Smooth muscle cell of the brain vasculature (primary cell): ENCODE results near the gene KRTAP20-1.

ENCODE experiments used
- DNase-seq: peaks from one replicate; pipeline ENCODE4 v3.0.0-alpha.2; 2012; ENCODE audit warnings: low read depth, low spot score

KRTAP20-1 gene

DNA sequence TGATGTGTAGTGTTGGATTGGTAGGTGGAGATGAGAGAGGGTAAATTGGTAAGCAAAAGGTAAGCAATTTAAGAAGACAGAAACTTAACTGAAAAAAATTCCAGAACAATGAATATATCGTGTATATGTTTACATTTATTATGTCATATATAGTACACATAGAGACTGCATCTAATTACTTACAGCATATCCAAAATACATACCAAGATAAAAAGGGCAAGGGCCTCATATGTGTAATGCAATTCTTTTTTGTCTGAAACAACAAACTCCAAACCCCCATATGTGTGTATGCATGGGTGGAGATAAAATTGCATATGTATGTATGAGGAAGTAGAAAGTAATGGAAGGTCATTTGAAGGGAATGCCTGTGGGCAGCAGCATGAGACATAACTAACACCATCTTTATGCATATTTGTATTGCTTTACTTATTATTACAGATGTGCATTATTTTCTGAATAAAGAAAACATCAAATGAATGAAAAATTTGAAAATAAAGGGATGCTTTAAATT, 30.7 kb downstream of the KRTAP20-1 start:
- no peak for DNase-seq

DNA sequence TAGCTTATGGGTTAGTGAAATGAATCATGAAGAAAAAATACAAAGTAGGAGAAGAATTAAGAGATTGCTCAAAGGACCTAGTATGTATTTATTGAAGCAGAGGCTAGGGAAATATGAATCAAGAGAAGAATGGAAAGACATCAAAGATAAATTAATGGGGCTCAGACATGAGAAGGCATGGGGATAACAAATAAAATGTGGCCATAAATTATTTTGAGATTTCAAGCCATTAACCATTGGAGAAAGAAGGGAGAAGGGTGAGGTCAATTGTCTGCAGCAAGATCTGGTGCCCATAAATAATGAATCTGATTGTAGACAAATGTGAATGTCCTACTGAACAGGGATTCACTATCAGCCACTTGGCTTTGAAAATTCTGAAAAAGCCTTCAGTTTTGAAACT, 36.7 kb downstream of the KRTAP20-1 start:
- DNase-seq: no peak
